Activated CD8-positive, alpha-beta memory T cell treated with anti-CD3 and anti-CD28 coated beads, Interleukin-2, amount 50 U/mL, for 24 hours (primary cell): ENCODE results near the gene CRMP1.

Source experiments
- DNase-seq: peaks from one replicate; pipeline ENCODE4 v3.0.0-alpha.2; 2020; ENCODE audit errors: extremely low read depth

Gene CRMP1

DNA sequence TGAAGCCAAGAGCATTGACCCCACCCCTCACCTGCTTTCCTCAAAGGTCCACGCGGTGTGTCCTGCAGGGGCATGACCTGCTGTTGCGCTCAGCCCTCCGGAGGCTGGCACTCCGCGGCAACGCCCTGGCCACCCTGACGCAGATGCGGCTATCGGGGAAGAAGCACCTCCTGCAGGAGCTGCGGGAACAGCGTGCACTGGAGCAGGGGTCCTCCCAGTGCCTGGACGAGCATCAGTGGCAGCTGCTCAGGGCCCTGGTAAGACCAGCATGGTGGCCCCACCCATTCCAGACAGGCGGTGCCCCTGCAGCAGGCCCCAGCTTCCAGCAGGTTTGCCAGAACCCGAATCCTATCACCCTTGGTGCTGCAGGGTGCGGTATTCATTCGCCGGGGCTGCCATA lies 95.9 kb downstream of the CRMP1 start:
- DNase-seq = no peak

DNA sequence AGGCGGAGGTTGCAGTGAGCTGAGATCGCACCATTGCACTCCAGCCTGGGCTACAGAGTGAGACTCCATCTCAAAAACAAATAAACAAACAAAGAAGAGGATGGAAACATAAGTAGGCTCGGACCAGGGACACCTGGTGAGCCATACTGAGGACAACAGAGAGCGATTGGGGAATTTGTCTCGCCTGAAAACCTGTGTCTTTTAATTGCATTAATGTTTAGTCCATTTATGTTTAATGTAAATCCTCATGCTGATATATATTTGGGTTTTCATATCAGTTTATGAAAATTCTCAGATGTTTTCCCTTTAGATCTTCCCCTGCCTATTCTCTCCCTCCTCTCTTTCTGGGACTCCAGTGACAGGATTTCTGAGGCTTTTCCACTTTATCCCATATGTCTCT lies 97.3 kb downstream of the CRMP1 start:
- DNase-seq = no peak

DNA sequence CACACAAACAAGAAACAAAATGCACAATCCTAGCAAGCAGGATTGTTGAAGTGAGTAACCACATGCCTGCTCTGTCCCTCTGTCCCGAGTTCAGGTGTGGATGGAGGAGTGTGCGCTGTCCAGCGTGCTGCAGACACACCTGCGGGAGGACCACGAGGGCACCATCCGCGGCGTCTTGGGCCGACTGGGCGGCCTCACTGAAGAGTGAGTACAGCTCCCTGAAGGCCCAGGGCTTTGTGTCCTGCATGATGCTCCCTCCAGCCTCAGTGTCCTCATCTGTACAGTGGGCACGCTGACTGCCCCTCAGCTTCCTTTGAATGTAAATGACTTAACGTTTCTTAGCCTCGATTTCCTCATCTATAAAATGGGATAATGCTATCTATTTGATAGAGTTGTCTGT lies 99.4 kb downstream of the CRMP1 start:
- DNase-seq = no peak

DNA sequence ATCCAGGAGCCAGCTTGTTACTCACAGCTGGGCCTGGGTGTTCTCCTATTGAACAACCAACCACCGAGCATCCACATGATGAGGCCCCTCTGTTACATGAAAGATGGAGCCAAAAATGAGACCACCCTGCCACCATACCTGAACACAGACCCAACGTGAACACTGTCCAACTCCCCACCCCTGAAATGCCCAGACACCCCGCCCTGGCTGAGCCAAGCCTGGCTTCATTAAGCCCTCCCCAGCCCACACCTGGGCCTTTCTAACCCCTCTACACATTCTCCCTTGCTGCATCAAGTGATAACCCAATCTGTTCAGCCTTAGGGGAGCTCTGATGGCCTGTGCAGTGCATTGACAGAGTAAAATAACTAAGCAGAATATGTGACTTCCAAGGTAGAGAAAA lies 101.2 kb downstream of the CRMP1 start:
- DNase-seq = no peak

DNA sequence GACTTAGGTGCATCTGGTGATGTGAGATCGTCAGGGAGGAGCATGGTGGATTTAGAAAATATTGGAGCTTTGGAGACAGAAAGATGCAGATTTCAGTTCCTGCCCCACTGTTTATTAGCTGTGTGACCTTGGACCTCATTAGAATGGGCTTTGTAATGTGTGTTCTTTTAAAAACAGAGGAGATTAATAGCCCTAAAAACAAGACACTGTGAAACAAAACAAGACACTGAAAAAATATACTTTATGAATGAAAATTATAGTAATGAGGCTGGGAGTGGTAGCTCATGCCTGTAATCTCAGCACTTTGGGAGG lies 102.4 kb downstream of the CRMP1 start:
- DNase-seq = no peak

DNA sequence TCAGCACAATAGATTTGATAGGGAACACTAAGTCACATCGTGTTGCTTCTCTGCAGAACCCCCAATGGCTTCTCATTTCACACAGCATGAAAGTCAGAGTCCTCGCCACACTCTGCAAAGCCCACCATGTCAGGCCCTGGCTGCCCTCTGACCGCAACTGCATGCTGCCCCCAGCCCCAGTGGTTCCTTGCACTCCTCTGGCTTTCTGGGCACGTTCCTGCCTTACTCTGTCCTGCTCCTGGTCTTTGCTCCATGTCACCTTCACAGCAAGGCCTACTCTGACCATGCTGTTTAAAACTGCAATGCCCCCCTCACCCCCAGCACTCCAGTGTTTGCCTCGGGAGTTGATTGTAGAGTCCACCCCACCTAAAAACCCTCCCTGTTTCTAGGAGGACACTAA lies 103.7 kb downstream of the CRMP1 start:
- no peak for DNase-seq

DNA sequence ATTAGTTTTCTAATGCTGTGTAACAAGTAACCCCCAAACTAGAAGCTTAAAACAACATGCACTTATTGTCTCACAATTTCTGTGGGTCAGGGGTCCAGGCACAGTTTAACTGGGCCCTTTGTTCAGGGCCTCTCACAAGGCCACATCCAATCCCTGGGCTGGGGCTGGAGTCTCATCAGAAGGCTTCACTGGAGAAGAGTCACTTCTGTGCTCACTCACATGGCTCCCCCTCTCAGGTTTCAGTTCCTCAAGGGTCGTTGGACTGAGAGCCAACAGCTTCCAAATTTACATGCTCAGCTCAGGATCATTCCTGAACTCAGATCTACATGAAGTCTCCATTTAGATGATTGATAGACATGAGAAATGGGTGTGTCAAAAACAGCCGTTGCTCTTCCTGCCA lies 104.7 kb downstream of the CRMP1 start:
- no peak for DNase-seq

DNA sequence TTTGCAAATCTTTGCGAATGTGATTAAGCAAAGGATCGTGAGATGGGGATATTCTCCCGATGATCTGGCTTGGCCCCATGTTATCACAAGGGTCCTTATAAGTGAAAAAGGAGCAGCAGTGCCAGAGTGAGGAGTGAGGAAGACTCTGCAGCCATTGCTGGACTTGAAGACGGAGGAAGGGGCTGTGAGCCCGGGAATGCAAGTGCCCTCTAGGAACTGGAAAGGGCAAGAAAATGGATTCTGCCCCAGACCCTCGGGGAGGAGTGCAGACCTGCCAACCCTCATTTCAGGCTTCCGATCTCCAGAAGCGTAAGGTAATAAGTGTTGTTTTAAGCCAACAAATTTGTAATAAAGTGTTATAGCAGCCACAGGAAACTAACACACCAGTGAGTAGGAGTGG lies 105.6 kb downstream of the CRMP1 start:
- DNase-seq = no peak

DNA sequence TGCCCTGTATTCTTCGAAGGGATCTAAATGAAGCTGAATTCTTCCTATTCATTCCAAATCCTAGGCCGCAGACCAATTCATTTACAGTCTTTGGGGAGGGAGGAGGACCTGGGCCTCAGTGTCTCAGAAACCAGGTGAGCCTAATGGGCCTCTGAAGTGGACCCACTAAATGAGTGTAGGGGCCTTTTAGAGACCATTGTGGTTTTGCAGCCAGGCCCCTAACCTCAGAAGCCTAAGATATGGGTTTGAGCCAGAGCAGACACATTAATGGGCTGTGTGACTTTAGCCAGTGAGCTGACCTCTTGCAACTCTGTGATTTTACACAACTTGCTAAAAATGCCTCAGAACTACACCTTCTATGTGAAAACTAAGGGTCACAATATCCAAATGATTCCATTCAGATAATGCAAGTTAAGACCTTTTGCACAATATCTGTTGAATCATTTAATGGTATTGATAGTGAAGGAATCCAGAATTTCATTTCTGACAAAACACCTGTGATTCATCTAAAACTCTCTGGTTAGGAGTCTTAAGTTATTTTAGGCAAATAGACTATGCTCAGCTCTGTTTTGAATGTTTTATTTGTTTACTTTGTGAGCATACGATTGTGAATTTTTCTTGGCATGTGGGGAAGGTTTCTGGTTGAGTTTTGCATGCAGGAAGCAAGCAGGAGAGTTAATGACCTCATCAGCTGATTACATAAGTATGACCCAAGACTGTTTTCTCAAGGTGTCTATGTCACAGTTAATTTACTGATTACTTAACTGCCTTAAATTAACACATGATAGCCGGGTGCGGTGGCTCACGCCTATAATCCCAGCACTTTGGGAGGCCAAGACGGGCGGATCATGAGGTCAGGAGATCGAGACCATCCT lies 106.8 kb downstream of the CRMP1 start:
- DNase-seq = no peak

DNA sequence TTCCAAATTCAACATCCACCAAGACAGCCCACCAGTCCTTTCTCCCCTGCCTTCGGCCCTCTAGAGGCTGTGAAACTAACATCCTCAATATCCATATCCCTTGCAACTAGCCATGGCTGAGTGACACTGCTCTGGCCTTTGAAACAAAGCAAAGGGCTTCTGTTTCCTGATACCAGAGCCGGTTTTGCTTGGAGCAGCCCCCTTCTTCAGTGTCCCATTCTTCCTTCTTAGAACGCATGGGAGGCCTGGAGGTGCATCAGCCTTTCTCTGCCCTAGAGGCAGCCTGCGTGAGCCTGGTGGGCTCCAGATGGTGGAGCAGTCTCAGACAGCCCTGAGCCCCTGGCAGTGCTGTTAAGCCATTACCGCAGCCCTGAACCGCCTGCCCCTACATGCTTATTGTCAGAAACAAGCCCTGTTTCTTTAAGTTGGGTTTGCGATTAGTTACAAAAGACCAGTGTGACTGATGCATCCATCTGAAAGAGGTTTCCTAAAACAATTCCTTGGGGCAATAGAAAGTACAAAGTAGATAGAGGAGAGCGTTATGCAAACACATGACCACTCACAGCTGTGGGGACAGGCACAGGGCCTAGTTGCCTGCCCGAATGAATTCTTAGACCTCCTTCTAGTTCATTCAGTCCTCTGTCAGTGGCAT lies 107.8 kb downstream of the CRMP1 start:
- DNase-seq = no peak

DNA sequence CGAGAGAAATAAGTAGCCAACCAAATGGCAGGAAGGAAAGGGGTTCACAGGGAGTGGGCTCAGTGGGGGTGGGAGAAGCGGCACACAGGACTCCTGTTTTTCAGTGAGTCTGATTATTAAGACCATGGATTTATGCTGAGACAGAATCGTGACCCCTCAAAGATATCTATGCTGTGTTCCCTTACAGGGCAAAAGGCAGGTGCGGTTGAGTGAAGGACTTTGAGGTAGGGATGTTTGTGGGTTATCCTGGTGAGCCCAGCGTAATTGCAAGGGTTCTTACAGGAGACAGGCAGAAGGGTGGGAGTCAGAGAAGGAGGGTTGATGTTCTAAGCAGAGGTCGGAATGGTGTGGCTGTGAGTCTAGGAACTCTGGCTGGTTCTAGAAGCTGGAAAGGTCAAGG lies 108.9 kb downstream of the CRMP1 start:
- no peak for DNase-seq

DNA sequence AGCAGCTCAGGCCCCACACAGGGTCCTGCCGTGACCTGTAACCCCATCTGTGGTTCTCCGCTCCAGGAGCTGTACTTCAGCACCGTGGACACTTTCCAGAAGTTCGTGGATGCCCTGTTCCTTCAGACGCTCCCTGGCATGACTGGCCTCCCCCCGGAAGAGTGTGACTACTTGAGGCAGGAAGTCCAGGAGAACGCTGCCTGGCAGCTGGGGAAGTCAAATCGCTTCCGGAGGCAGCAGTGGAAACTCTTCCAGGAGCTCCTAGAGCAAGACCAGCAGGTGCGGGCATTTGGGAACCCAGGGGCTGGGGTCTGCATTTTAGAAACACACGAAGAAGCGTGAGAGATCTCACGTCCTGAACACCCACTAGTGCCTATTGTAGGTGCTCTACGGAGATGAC lies 109.4 kb downstream of the CRMP1 start:
- no peak for DNase-seq

DNA sequence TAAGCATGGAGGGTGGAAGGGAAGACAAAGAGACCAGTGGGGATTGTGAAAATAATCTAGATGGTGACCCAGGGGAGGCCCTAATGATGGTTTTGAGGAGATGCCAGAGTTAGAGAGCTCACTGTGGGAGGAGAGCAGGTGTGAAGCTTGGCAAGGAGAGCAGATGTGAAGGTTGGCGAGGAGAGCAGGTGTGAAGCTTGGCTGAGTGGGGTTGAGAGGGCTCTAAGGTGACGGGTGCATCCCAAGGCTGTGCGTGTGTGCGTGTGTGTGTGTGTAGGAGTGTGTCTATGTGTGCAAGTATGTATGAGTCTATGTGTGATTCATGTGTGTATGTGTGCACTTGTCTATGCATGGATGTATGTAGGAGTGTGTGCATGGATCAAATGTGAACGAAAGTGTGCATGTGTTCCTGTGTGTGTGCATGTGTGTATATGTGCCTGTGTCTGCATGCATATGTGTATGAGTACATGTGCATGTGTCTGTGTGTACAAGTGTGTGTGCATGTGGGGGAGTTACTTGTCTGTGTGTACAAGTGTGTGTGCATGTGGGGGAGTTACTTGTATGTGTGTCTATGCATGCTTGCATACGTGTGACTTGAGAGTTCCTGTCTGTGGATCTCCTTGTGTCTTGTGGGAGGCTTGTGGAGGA lies 109.9 kb downstream of the CRMP1 start:
- no peak for DNase-seq

DNA sequence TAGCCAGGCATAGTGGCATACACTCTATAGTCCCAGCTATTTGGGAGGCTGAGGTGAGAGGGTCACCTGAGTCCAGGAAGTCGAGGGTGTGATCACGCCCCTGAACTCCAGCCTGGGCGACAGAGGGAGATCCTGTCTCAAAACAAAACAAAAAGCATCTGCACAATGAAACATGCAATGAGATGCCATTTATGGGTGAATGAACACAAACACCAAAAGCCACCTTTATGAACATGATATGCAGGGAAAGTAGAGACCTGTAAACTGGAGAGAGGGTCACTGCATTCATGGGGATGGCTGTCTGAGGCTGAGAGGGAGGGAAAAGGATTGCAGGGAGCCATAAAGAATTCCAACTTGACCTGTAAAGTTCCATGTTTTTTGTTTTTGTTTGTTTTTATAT lies 111.2 kb downstream of the CRMP1 start:
- no peak for DNase-seq

DNA sequence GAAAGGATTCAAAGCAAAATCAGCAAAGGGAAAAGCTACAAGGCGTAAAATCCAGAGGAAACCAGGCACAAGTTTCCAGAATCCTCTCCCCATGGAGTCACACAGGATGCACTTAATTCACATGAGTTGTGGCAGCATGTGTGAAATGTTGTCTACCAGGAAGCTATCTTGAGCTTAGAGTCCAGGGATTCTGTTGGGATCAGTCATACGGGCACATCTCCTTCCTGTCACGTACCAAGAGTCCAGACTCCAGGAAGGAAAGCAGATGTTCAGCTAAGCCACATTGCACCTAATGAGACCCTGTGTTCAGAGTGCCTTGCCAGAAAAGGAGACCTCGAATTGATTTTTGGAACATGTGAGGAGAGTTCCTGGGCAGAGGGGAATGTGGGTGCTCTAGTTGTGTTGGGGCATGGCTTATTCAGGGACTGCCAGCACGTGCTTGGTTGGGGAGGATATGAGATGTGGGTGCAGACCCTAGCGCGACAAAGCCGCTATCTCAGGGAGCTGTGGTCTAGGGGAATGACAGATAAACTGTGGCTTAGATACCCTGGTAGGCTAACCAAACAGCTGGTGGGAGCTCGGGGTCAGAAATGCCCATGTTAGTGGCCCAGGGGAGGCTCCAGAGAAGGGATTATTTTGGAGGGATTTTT lies 111.9 kb downstream of the CRMP1 start:
- DNase-seq = no peak

DNA sequence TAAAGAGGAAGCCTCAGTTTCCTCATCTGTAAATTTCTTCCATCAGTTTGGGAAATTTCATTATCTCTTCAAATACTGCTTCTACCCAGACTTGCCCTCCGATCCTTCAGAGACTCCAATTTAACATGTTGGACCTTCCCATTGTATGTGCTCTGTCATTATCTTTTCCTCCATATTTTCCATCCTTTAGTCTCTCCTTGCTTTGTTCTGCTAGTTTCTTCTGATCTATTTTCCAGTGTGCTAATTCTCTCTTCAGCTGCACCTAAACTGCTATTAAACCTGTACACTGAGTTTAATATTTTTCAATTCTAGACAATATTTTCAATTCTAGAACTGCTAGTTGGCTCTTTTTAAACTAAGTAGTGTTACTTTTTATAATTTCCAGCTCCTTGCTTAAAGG lies 116.4 kb downstream of the CRMP1 start:
- DNase-seq = no peak

DNA sequence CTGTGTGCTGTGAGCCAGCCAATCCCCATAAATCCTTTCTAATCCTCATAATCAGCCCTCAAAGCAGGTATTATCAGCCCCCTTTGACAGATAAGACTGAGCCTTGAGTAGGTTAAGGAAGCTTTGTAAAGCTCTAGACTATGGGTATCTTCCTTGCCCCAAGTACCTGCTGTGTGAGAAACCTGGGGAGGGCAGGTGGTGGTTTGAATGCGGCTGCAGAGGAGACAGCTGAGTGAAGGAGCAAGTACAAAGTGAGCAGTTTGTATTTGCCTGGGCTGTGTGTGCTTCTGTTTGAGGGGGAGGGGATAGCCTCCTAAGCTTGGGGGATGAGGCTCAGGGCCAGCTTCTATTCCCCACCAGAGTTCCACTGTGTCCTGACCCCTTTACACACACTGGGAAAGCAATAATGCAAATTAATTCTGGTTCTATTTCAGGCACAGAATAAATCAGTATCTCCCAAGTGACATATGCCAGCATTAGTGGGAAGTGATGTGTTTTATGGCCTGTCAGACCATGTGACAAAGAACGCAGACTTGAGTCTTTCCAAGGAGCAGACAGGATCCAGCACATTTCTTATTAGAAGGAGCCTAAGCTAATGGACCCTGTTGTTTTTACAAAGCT lies 118.4 kb downstream of the CRMP1 start:
- DNase-seq = no peak

DNA sequence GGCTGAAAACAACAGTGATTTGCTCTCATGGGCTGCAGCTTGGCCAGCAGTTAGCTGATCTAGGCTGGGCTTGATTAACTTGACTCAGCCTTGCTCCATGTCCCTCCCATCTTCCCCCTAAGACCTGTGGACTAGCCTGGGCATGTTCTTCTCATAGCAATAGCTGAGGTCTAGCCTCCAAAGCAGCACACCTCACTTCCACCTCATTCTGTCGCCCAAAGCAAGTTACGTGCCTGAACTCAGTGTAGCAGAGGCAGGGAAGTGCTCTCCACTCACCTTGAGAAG lies 119.7 kb downstream of the CRMP1 start:
- no peak for DNase-seq

DNA sequence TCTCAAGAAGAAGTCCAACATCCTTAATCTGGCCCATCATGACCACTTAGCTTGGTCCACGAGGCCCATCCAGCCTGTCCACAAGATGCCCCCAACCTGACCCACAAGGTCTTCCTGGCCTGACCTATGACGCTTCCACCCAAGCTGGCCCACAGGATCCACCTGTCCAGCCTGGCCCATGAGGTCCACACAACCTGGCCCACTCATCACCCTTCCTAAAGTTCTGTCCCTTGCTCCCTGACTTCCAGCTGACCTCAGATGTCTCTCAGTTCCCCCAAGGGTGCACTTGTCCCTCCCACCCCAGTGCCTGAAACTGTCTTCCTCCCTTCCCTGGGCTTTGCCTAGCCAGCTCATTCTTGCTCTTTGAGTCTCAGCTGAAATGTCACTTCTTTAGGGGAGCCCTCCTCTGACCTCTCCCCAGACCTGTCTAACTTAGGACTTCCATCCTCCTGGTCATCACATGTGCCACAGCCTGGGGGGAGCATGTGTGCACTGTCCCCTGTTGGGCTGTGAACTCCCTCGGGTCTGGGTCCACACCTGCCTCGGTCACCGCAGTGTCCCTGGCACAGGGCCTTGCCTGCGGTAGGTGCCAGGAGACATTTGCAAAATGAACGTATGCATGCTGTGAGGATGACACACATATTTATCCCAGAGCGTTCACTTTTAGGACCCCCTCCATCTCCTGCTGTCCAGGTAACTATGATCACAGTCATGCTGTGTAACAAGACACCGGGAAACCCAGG lies 120.2 kb downstream of the CRMP1 start:
- no peak for DNase-seq
